Peyer's patch (tissue), 4 donors: Measurements from ENCODE around the gene RAB31.

ENCODE experiments used
- CTCF ChIP-seq, 6 experiments: fragments of 450-650 bp in 4 of 6; fragments of 200-600 bp in 2 of 6; sonication (generic) in 1 of 6; IDR thresholded peaks; one replicate each; pipeline ENCODE4 v1.5.1; 2017 to 2019; ENCODE audit warnings: antibody characterized with exemption in 6 of 6, mild to moderate bottlenecking in 3 of 6, moderate library complexity in 1 of 6
- POLR2A ChIP-seq, 2 donors: fragments of 450-650 bp; IDR thresholded peaks; one replicate each; pipeline ENCODE4 v1.5.1; 2017; ENCODE audit warnings: antibody characterized with exemption in 2 of 2, mild to moderate bottlenecking in 2 of 2, moderate library complexity in 2 of 2

- TF ChIP-seq CTCF (IDR thresholded peaks at IDR 0.05) (no peak), POLR2A (IDR thresholded peaks at IDR 0.05) (no peak)
Observed at GRCh38 chr18:9691235-9691634, 16.9 kb upstream of the RAB31 start.
